GM23338 (cell line): ENCODE results near the gene SLC12A6.

Experiments
- CREB1 ChIP-seq: fragments of 250-450 bp; sonication (Bioruptor Pico); IDR thresholded peaks from 2 replicates; pipeline ENCODE4 v1.5.0; 2020; ENCODE audit warnings: low read depth, mild to moderate bottlenecking, moderate library complexity
- EZH2 ChIP-seq: fragments of 200-600 bp; sonication (generic); IDR thresholded peaks from one replicate; pipeline ENCODE4 v1.8.0; 2017; ENCODE audit warnings: antibody characterized with exemption, mild to moderate bottlenecking, low read depth; ENCODE audit not compliant: unreplicated experiment
- EZH2phosphoT487 ChIP-seq: fragments of 200-600 bp; sonication (generic); IDR thresholded peaks from one replicate; pipeline ENCODE4 v1.8.1; 2018; ENCODE audit warnings: antibody characterized with exemption; ENCODE audit not compliant: unreplicated experiment
- JUNB ChIP-seq: IDR thresholded peaks from one replicate; pipeline ENCODE4 v1.6.1; 2016; ENCODE audit warnings: antibody characterized with exemption; ENCODE audit not compliant: unreplicated experiment
- POLR2AphosphoS5 ChIP-seq: IDR thresholded peaks from 2 replicates; pipeline ENCODE4 v1.6.1; 2016; ENCODE audit warnings: antibody characterized with exemption, low read depth
- ZNF114 ChIP-seq: fragments of 250-450 bp; sonication (Bioruptor Pico); IDR thresholded peaks from 2 replicates; pipeline ENCODE4 v1.5.0; 2020; ENCODE audit warnings: mild to moderate bottlenecking, moderate library complexity
- ZNF331 ChIP-seq: fragments of 250-450 bp; sonication (Bioruptor Pico); IDR thresholded peaks from 2 replicates; pipeline ENCODE4 v1.5.0; 2020; ENCODE audit warnings: low read depth, mild to moderate bottlenecking, moderate library complexity
- TF ChIP-seq, protein P1 (sequence below): IDR thresholded peaks from one replicate; pipeline ENCODE4 v1.6.1; 2018; ENCODE audit warnings: antibody characterized with exemption; ENCODE audit not compliant: unreplicated experiment
- TF ChIP-seq, protein P2 (sequence below), 2 experiments: fragments of 200-600 bp in 1 of 2; sonication (generic) in 1 of 2; conservative IDR thresholded peaks; 2 replicates each; pipeline versions ENCODE4 v1.5.1 to v1.6.1; 2016 to 2017; ENCODE audit warnings: antibody characterized with exemption in 2 of 2, low read depth in 2 of 2, mild to moderate bottlenecking in 2 of 2, moderate library complexity in 1 of 2
- TF ChIP-seq, protein P3 (sequence below): IDR thresholded peaks from 2 replicates; pipeline ENCODE4 v1.6.1; 2016; ENCODE audit warnings: antibody characterized with exemption

DNA sequence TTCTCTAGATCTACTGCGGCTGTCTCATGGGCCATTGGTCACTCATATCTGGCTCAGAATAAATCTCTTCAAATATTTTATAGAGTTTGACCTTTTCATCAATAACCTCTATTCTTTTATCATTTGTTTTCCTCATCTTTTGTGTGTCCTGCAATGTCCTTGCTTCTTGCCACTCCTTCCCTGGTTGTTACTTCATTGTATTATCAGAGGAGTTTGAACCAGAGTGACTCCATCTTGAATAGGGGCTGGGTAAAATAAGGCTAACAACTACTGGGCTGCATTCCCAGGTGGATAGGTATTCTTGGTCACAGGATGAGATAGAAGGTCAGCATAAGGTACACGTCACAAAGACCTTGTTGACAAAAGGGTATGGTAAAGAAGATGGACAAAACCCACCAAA is 39.3 kb upstream of the SLC12A6 start:
- TF ChIP-seq, protein P1, sequence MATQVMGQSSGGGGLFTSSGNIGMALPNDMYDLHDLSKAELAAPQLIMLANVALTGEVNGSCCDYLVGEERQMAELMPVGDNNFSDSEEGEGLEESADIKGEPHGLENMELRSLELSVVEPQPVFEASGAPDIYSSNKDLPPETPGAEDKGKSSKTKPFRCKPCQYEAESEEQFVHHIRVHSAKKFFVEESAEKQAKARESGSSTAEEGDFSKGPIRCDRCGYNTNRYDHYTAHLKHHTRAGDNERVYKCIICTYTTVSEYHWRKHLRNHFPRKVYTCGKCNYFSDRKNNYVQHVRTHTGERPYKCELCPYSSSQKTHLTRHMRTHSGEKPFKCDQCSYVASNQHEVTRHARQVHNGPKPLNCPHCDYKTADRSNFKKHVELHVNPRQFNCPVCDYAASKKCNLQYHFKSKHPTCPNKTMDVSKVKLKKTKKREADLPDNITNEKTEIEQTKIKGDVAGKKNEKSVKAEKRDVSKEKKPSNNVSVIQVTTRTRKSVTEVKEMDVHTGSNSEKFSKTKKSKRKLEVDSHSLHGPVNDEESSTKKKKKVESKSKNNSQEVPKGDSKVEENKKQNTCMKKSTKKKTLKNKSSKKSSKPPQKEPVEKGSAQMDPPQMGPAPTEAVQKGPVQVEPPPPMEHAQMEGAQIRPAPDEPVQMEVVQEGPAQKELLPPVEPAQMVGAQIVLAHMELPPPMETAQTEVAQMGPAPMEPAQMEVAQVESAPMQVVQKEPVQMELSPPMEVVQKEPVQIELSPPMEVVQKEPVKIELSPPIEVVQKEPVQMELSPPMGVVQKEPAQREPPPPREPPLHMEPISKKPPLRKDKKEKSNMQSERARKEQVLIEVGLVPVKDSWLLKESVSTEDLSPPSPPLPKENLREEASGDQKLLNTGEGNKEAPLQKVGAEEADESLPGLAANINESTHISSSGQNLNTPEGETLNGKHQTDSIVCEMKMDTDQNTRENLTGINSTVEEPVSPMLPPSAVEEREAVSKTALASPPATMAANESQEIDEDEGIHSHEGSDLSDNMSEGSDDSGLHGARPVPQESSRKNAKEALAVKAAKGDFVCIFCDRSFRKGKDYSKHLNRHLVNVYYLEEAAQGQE: no peak
- TF ChIP-seq POLR2AphosphoS5: no peak
- TF ChIP-seq EZH2phosphoT487: no peak
- TF ChIP-seq, protein P2, sequence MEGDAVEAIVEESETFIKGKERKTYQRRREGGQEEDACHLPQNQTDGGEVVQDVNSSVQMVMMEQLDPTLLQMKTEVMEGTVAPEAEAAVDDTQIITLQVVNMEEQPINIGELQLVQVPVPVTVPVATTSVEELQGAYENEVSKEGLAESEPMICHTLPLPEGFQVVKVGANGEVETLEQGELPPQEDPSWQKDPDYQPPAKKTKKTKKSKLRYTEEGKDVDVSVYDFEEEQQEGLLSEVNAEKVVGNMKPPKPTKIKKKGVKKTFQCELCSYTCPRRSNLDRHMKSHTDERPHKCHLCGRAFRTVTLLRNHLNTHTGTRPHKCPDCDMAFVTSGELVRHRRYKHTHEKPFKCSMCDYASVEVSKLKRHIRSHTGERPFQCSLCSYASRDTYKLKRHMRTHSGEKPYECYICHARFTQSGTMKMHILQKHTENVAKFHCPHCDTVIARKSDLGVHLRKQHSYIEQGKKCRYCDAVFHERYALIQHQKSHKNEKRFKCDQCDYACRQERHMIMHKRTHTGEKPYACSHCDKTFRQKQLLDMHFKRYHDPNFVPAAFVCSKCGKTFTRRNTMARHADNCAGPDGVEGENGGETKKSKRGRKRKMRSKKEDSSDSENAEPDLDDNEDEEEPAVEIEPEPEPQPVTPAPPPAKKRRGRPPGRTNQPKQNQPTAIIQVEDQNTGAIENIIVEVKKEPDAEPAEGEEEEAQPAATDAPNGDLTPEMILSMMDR (conservative IDR thresholded peaks at IDR 0.05; ENCODE audit: low read depth in 2 of 2): no peak
- TF ChIP-seq ZNF114 (CRISPR knock-in tag): no peak
- TF ChIP-seq CREB1 (CRISPR knock-in tag): no peak
- TF ChIP-seq EZH2: no peak
- TF ChIP-seq JUNB: no peak
- TF ChIP-seq, protein P3, sequence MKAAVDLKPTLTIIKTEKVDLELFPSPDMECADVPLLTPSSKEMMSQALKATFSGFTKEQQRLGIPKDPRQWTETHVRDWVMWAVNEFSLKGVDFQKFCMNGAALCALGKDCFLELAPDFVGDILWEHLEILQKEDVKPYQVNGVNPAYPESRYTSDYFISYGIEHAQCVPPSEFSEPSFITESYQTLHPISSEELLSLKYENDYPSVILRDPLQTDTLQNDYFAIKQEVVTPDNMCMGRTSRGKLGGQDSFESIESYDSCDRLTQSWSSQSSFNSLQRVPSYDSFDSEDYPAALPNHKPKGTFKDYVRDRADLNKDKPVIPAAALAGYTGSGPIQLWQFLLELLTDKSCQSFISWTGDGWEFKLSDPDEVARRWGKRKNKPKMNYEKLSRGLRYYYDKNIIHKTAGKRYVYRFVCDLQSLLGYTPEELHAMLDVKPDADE: no peak
- no peak for TF ChIP-seq ZNF331 (CRISPR knock-in tag)
